Hepatocyte (in vitro differentiated cells): ENCODE measurements around the gene COX8C.

Source experiments
- EZH2 ChIP-seq: fragments of 200-600 bp; sonication (generic); IDR thresholded peaks from 2 replicates; pipeline ENCODE4 v1.6.1; 2016; ENCODE audit warnings: antibody characterized with exemption, mild to moderate bottlenecking, borderline replicate concordance
- EZH2phosphoT487 ChIP-seq: fragments of 200-600 bp; sonication (generic); IDR thresholded peaks from one replicate; pipeline ENCODE4 v1.6.1; 2018; ENCODE audit warnings: antibody characterized with exemption, mild to moderate bottlenecking, low read depth, moderate library complexity; ENCODE audit not compliant: unreplicated experiment, severe bottlenecking
- TF ChIP-seq, protein P1 (sequence below): fragments of 200-600 bp; sonication (generic); IDR thresholded peaks from 2 replicates; pipeline ENCODE4 v1.5.1; 2016; ENCODE audit warnings: antibody characterized with exemption, mild to moderate bottlenecking; ENCODE audit not compliant: poor library complexity

DNA sequence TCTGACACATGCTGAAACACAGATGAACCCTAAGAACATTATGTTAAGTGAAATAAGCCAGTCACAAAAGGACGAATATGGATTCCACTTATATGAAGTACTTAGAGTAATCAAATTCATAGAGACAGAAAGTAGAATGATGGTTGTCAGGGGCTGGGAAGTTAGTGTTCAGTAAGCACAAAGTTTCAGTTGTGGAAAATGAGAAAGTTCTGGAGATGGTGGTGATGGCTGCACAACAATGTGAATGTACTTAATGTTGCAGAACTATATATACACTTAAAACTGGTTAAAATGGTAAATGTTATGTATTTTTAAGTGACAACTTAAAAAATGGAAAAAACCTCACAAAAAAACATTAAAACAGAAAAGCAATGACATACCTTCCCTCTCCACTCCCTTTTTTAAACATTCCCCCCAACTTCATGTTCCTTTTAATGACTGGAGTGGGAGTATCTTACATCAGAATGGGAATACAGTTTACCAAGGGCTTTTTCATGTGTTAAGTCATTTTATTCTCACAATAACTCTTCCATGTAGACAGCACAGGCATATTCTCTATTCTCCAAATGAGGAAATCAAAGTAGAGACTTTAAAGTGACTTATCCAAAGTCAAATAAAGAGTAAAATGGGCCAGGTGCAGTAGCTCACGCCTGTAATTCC, 38.2 kb upstream of the COX8C start:
- TF ChIP-seq, protein P1, sequence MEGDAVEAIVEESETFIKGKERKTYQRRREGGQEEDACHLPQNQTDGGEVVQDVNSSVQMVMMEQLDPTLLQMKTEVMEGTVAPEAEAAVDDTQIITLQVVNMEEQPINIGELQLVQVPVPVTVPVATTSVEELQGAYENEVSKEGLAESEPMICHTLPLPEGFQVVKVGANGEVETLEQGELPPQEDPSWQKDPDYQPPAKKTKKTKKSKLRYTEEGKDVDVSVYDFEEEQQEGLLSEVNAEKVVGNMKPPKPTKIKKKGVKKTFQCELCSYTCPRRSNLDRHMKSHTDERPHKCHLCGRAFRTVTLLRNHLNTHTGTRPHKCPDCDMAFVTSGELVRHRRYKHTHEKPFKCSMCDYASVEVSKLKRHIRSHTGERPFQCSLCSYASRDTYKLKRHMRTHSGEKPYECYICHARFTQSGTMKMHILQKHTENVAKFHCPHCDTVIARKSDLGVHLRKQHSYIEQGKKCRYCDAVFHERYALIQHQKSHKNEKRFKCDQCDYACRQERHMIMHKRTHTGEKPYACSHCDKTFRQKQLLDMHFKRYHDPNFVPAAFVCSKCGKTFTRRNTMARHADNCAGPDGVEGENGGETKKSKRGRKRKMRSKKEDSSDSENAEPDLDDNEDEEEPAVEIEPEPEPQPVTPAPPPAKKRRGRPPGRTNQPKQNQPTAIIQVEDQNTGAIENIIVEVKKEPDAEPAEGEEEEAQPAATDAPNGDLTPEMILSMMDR, result no peak
- no peak for TF ChIP-seq EZH2
- TF ChIP-seq EZH2phosphoT487, result no peak
